Astrocyte of the spinal cord (primary cell): ENCODE measurements around the gene MPHOSPH10.
A peak's percentile ranks its signal among the peaks of the same experiment; 100 is the strongest.
"Not testable (repeated sequence)": the region's sequence is repeated elsewhere in the genome, so short reads cannot be mapped to it uniquely, and the experiment has no call there.

Source experiments
- DNase-seq: peaks from one replicate; pipeline ENCODE4 v3.0.0; 2011; ENCODE audit warnings: low read depth, low spot score
- H3K4me3 ChIP-seq: 2 replicates; pipeline ENCODE4 v1.5.1; 2011; ENCODE audit warnings: low read depth, mild to moderate bottlenecking, low read length, moderate library complexity
- in situ Hi-C: cut with HindIII; loops from 2 replicates; pipeline ENCODE4 v1.10.0; 2017; ENCODE audit warnings: low sequenced_read_pairs
- TF ChIP-seq, protein P1 (sequence below): IDR thresholded peaks from 2 replicates; pipeline ENCODE4 v1.5.1; 2012; ENCODE audit warnings: low read depth, mild to moderate bottlenecking, low read length, inconsistent platforms

MPHOSPH10 gene

DNA sequence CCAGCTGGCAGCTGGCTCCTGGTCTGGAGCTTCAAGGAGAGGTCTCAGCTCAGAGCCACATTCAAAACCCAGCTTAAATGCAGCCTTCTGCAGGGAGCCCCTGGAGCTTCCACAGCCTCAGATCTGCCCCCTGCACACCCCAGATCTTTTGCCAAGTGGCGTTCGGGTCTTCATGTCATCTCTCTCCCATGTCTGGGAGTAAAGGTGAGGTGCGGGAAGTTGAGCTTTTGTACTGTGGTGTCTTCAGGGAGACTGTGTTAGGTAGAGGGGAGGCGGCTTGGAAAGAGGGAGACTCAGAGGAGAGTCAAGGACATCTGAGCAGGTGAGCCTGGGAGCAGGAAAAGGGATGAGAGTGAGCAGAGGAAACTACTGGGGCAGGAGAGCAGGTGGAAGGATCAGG, 25.4 kb downstream of the MPHOSPH10 start:
- TF ChIP-seq, protein P1, sequence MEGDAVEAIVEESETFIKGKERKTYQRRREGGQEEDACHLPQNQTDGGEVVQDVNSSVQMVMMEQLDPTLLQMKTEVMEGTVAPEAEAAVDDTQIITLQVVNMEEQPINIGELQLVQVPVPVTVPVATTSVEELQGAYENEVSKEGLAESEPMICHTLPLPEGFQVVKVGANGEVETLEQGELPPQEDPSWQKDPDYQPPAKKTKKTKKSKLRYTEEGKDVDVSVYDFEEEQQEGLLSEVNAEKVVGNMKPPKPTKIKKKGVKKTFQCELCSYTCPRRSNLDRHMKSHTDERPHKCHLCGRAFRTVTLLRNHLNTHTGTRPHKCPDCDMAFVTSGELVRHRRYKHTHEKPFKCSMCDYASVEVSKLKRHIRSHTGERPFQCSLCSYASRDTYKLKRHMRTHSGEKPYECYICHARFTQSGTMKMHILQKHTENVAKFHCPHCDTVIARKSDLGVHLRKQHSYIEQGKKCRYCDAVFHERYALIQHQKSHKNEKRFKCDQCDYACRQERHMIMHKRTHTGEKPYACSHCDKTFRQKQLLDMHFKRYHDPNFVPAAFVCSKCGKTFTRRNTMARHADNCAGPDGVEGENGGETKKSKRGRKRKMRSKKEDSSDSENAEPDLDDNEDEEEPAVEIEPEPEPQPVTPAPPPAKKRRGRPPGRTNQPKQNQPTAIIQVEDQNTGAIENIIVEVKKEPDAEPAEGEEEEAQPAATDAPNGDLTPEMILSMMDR = no peak
- no peak for DNase-seq
- in situ Hi-C loops = no loop called here
- no peak overlapping the region for H3K4me3 ChIP-seq

DNA sequence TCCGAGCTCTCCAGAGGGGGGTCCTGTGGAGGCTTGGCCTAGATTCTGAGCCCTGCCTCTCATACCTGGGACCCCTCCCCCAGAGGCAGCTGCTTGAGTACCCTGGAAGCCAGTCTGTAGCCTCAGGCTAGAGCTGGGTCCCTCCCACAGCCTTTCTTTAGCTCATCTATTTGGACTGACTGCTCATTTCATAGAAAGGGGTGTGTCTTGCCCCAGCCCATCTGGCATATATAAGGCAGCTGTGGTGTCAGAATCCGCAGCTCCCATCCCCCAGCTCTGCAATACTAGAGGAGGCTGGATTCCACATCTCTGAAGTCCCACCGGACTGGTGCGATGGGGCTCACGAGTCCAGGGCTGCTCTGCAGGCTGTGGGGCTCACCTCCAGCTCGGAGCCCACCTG, 26.1 kb downstream of the MPHOSPH10 start:
- DNase-seq = no peak
- no peak overlapping the region for H3K4me3 ChIP-seq
- TF ChIP-seq, protein P1 = no peak
- in situ Hi-C loops = no loop called here

DNA sequence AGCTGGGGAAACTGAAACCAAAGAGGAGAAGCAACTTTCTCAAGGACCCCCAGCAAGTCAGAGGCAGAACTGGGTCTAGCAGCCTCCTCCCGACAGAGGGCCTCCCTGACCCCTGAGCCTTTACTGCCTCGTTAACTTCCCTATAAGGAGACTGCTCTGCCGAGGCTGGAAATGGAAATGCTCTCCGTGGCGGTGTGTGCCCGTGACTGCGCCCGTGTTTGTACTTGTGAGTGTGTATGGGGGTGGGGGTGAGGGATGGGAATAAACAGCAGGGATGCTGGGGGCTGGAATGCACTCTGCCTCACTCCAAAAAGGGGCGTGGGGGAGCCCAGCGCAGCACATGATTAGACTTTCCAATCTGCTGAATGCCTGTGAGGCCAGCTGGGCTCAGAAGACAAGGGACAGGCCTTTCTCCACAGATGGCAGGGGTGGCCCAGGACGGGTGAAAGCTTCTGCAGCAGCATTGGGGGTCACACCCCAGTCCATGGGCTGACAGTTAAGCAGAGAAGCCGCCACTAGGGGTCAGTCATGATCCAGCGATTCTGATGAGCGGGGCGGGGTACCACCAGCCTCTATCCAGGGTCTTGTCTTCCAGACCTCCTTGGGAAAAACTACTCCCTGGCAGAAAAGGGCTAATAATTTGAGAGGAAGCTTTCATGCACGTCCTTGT, 26.8 kb downstream of the MPHOSPH10 start:
- TF ChIP-seq, protein P1 = peak; percentile 75
- peak; percentile 13 for DNase-seq
- in situ Hi-C loops = no loop called here
- H3K4me3 ChIP-seq = no peak overlapping the region

DNA sequence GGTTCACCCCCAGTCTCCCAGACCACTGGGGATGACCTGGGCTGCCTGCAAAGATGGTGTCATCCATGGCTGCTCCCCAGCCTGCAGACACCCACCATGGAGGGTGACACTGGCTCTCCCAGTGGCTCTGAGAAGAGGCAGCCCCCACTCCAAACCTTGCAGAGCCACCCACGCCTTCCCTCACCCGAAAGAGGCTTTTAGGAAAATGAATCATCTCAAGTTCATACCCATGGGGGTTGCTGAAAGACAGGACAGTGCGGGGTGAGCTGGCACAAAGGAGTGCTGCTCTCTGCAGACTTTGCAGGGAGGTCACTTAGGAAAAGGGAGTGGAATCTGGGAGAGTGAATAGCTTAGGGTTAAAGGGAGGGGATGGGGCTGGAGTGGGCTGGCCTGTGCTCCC, 36.4 kb downstream of the MPHOSPH10 start:
- in situ Hi-C loops = no loop called here
- TF ChIP-seq, protein P1 = no peak
- no peak overlapping the region for H3K4me3 ChIP-seq
- DNase-seq = no peak

DNA sequence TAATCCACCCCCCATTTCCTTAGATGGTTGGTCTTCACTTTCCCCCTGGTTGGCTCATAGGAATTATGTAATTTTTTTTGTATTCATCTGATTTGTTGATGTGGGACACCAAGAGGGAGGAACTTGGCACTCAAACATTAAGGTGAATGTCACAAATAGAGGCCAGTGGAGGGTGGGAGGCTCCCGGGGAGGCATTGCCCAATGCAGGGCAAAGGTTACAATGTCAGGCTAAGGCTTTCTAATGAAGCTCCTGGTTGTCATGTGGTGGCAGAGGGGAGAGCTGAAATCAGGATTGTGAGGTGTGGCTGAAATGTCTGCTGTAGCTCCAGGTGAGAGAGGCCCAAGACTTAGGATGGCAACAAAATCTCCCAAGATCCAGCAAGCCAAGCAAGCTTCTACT, 42.7 kb downstream of the MPHOSPH10 start:
- in situ Hi-C loops = no loop called here
- TF ChIP-seq, protein P1 = no peak
- no peak for DNase-seq
- no peak overlapping the region for H3K4me3 ChIP-seq

DNA sequence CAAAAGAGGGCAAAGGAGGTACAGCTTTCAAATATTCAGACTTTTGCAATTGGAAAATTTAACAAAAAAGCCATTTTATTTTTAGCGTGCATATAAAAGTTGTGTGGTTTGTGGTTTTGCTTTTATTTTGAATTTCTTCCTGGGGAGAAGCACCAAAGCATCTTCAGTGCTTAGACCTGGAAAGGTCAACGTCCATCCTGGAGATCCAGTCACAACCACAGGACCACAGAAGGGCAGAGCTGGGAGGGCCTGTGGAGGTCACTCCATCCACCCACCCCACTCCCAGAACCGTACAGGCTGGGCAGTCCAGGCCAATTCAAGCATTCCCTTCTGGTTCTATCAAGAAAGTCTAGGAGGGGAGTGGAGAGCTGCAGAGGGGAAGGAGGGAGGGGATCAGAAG, 43.8 kb downstream of the MPHOSPH10 start:
- in situ Hi-C loops = no loop called here
- TF ChIP-seq, protein P1 = no peak
- no peak overlapping the region for H3K4me3 ChIP-seq
- no peak for DNase-seq

DNA sequence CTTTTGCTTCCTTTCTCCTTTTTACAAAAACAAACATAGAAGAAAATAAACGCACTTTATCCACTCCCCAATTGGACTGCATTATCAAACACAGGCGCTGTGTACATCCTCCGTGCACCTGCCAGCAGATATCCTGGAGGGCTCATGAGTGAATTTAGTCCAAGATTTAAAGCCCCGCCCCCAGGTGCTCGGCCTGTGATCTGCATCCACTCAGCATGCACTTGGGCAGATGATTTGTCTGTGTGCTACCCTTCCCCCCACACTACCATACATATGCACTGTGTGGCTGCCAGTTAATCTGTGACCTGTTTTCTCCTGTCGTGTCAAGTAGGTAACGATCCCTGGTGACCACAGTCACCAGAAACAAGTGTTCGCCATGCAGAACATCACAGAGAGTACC, 48.4 kb downstream of the MPHOSPH10 start:
- in situ Hi-C loops, DNase-seq: not testable (repeated sequence)

More for the DNA sequence above, 48.4 kb downstream of the MPHOSPH10 start:
- H3K4me3 ChIP-seq = not testable (repeated sequence)
